HepG2 (cell line): ENCODE data around the gene TACC2.

ENCODE experiments used
- ATF1 ChIP-seq: IDR thresholded peaks from 2 replicates; pipeline ENCODE4 v1.6.1; 2016; ENCODE audit warnings: mild to moderate bottlenecking, control low read depth
- GLI4 ChIP-seq: sonication (generic); formaldehyde crosslinking; IDR thresholded peaks from 2 replicates; pipeline ENCODE4 v1.5.1; 2020; ENCODE audit warnings: missing genetic modification reagents, mild to moderate bottlenecking, moderate library complexity, borderline replicate concordance
- HDAC2 ChIP-seq: sonication (generic); formaldehyde crosslinking; IDR thresholded peaks from 2 replicates; pipeline ENCODE4 v1.4.0; 2020; ENCODE audit warnings: missing genetic modification reagents
- RAD21 ChIP-seq: fragments of 450-650 bp; formaldehyde crosslinking; IDR thresholded peaks from 2 replicates; pipeline ENCODE4 v1.5.0; 2020; ENCODE audit warnings: mild to moderate bottlenecking
- ZKSCAN5 ChIP-seq: sonication (generic); formaldehyde crosslinking; IDR thresholded peaks from 2 replicates; pipeline ENCODE4 v1.5.1; 2020; ENCODE audit warnings: mild to moderate bottlenecking, missing genetic modification reagents
- ZNF350 ChIP-seq: sonication (generic); formaldehyde crosslinking; IDR thresholded peaks from 2 replicates; pipeline ENCODE4 v1.4.0; 2020; ENCODE audit warnings: mild to moderate bottlenecking, low read depth, missing genetic modification reagents, borderline replicate concordance
- TF ChIP-seq, protein P1 (sequence below), 2 experiments: IDR thresholded peaks; 2 replicates each; pipeline ENCODE4 v1.6.1; 2011 to 2012; ENCODE audit warnings: low read length in 2 of 2, borderline replicate concordance in 1 of 2, low read depth in 1 of 2, mild to moderate bottlenecking in 1 of 2, moderate library complexity in 1 of 2
- TF ChIP-seq, protein P2 (sequence below): sonication (generic); formaldehyde crosslinking; IDR thresholded peaks from 2 replicates; pipeline ENCODE4 v1.5.0; 2020; ENCODE audit warnings: missing genetic modification reagents, mild to moderate bottlenecking, borderline replicate concordance
- TF ChIP-seq, protein P3 (sequence below): sonication (generic); formaldehyde crosslinking; IDR thresholded peaks from 2 replicates; pipeline ENCODE4 v1.5.0; 2020; ENCODE audit warnings: missing genetic modification reagents
- TF ChIP-seq, protein P4 (sequence below): sonication (generic); formaldehyde crosslinking; IDR thresholded peaks from 2 replicates; pipeline ENCODE4 v1.5.0; 2020; ENCODE audit warnings: mild to moderate bottlenecking, missing genetic modification reagents, moderate library complexity

DNA sequence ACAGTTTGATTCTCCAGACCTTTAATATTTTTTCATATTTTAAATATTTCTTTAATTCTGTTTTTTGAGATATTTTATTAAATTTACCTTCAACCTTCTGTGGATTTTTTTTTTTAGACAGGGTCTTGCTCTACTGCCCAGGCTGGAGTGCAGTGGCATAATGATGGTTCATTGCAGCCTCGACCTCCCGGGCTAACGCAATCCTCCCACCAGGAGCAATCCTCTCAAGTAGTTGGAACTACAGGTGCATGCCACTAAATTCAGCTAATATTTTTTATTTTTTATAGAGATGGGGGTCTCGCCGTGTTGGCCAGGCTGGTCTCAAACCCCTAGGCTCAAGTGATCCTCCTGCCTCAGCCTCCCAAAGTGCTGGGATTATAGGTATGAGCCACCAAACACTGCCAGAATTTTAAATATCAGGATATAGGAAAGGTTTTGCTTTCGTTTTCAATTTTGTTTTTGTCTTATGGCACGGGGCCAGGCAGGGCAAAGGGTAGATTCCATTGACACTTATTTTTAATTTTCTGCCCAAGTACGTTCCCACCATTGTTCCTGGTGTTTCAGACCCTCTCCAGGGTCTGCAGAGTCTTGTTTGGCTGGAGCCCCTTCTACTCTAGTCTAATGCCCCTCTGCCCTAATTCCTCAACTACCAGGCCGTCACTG, 1.2 kb downstream of the TACC2 start:
- TF ChIP-seq, protein P1, sequence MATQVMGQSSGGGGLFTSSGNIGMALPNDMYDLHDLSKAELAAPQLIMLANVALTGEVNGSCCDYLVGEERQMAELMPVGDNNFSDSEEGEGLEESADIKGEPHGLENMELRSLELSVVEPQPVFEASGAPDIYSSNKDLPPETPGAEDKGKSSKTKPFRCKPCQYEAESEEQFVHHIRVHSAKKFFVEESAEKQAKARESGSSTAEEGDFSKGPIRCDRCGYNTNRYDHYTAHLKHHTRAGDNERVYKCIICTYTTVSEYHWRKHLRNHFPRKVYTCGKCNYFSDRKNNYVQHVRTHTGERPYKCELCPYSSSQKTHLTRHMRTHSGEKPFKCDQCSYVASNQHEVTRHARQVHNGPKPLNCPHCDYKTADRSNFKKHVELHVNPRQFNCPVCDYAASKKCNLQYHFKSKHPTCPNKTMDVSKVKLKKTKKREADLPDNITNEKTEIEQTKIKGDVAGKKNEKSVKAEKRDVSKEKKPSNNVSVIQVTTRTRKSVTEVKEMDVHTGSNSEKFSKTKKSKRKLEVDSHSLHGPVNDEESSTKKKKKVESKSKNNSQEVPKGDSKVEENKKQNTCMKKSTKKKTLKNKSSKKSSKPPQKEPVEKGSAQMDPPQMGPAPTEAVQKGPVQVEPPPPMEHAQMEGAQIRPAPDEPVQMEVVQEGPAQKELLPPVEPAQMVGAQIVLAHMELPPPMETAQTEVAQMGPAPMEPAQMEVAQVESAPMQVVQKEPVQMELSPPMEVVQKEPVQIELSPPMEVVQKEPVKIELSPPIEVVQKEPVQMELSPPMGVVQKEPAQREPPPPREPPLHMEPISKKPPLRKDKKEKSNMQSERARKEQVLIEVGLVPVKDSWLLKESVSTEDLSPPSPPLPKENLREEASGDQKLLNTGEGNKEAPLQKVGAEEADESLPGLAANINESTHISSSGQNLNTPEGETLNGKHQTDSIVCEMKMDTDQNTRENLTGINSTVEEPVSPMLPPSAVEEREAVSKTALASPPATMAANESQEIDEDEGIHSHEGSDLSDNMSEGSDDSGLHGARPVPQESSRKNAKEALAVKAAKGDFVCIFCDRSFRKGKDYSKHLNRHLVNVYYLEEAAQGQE (IDR thresholded peaks at IDR 0.05; ENCODE audit: borderline replicate concordance in 1 of 2, low read depth in 1 of 2, low read length in 2 of 2): no peak
- TF ChIP-seq, protein P2, sequence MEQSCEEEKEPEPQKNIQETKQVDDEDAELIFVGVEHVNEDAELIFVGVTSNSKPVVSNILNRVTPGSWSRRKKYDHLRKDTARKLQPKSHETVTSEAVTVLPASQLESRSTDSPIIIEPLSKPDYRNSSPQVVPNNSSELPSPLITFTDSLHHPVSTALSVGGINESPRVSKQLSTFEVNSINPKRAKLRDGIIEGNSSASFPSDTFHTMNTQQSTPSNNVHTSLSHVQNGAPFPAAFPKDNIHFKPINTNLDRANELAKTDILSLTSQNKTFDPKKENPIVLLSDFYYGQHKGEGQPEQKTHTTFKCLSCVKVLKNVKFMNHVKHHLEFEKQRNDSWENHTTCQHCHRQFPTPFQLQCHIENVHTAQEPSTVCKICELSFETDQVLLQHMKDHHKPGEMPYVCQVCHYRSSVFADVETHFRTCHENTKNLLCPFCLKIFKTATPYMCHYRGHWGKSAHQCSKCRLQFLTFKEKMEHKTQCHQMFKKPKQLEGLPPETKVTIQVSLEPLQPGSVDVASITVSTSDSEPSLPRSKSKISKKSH (CRISPR knock-in tag): no peak
- TF ChIP-seq, protein P3, sequence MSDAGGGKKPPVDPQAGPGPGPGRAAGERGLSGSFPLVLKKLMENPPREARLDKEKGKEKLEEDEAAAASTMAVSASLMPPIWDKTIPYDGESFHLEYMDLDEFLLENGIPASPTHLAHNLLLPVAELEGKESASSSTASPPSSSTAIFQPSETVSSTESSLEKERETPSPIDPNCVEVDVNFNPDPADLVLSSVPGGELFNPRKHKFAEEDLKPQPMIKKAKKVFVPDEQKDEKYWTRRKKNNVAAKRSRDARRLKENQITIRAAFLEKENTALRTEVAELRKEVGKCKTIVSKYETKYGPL (CRISPR knock-in tag): no peak
- TF ChIP-seq RAD21 (CRISPR knock-in tag) (no peak), ZNF350 (CRISPR knock-in tag) (no peak), ZKSCAN5 (no peak), ATF1 (CRISPR knock-in tag) (no peak), GLI4 (CRISPR knock-in tag) (no peak), HDAC2 (CRISPR knock-in tag) (no peak)
- TF ChIP-seq, protein P4, sequence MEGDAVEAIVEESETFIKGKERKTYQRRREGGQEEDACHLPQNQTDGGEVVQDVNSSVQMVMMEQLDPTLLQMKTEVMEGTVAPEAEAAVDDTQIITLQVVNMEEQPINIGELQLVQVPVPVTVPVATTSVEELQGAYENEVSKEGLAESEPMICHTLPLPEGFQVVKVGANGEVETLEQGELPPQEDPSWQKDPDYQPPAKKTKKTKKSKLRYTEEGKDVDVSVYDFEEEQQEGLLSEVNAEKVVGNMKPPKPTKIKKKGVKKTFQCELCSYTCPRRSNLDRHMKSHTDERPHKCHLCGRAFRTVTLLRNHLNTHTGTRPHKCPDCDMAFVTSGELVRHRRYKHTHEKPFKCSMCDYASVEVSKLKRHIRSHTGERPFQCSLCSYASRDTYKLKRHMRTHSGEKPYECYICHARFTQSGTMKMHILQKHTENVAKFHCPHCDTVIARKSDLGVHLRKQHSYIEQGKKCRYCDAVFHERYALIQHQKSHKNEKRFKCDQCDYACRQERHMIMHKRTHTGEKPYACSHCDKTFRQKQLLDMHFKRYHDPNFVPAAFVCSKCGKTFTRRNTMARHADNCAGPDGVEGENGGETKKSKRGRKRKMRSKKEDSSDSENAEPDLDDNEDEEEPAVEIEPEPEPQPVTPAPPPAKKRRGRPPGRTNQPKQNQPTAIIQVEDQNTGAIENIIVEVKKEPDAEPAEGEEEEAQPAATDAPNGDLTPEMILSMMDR (CRISPR knock-in tag): no peak
